H1 (cell line): ENCODE results near the gene SRMS. TPM values are rescaled to one million over a fixed set of nuclear protein-coding genes. Genes with fewer than 3 reads are reported as not detected.

Experiments used
- CTCF ChIA-PET: fragments of 300-600 bp; sonication (Branson Sonifier 250); formaldehyde crosslinking; loops from one replicate; lab custom pipeline; 2021; ENCODE audit not compliant: partially characterized antibody; lab: Charles Lee
- POLR2A ChIA-PET: fragments of 300-600 bp; sonication (Branson Sonifier 250); formaldehyde crosslinking; loops from one replicate; lab custom pipeline; 2021; ENCODE audit warnings: inconsistent platforms; ENCODE audit not compliant: partially characterized antibody; lab: Charles Lee
- DNase-seq, 2 experiments: peaks; one replicate each; pipeline versions ENCODE4 v3.0.0 to v3.0.0-alpha.2; 2010 to 2022; ENCODE audit warnings: low spot score in 2 of 2, low read depth in 1 of 2, mixed read lengths in 1 of 2
- FAIRE-seq: peaks from 2 replicates; lab custom pipeline; 2011; peaks lifted over from hg19 to GRCh38; lab: Jason Lieb, UNC
- H2AFZ ChIP-seq: 2 replicates; pipeline ENCODE4 v1.8.1; 2012; ENCODE audit warnings: low read length, inconsistent platforms
- H2AK5ac ChIP-seq: 2 replicates; pipeline ENCODE4 v1.6.1; 2013; ENCODE audit warnings: low read depth, low read length
- H2BK120ac ChIP-seq: replicated peaks from 2 replicates; pipeline ENCODE3; 2013; ENCODE audit warnings: low read depth, low read length, inconsistent platforms
- H2BK12ac ChIP-seq: 2 replicates; pipeline ENCODE4 v1.6.1; 2013; ENCODE audit warnings: low read depth, low read length
- H2BK15ac ChIP-seq: 2 replicates; pipeline ENCODE4 v1.6.1; 2013; ENCODE audit warnings: low read length
- H2BK20ac ChIP-seq: 2 replicates; pipeline ENCODE4 v1.6.1; 2013; ENCODE audit warnings: low read length
- H2BK5ac ChIP-seq: 2 replicates; pipeline ENCODE4 v1.6.1; 2013; ENCODE audit warnings: low read depth, low read length
- H3K14ac ChIP-seq: 2 replicates; pipeline ENCODE4 v1.6.1; 2013; ENCODE audit warnings: inconsistent platforms; ENCODE audit not compliant: insufficient read length
- H3K18ac ChIP-seq: 2 replicates; pipeline ENCODE4 v1.6.1; 2013; ENCODE audit warnings: low read length; ENCODE audit errors: extremely low read depth
- H3K23ac ChIP-seq: 2 replicates; pipeline ENCODE4 v1.6.1; 2013; ENCODE audit warnings: inconsistent platforms; ENCODE audit not compliant: insufficient read length
- H3K23me2 ChIP-seq: 2 replicates; pipeline ENCODE4 v1.6.1; 2013; ENCODE audit warnings: low read depth, low read length
- H3K27ac ChIP-seq: 2 replicates; pipeline ENCODE4 v1.6.1; 2011; ENCODE audit warnings: low read depth, low read length, inconsistent platforms
- H3K27me3 ChIP-seq, 4 experiments: replicated peaks in 1 of 4; 1 replicate in 1 of 4; 2 replicates in 3 of 4; pipeline versions ENCODE4 v1.6.1 to v1.8.1; 2011 to 2013; ENCODE audit warnings: low read length in 3 of 4, mild to moderate bottlenecking in 3 of 4, inconsistent platforms in 2 of 4, mixed read lengths in 2 of 4, moderate library complexity in 1 of 4; ENCODE audit not compliant: control insufficient read depth in 3 of 4, insufficient read depth in 3 of 4; ENCODE audit errors: extremely low read depth in 1 of 4
- H3K36me3 ChIP-seq, 4 experiments: 2 replicates each; pipeline versions ENCODE4 v1.6.1 to v1.8.1; 2011 to 2013; ENCODE audit warnings: mild to moderate bottlenecking in 4 of 4, low read length in 3 of 4, moderate library complexity in 2 of 4, control low read depth in 1 of 4, inconsistent platforms in 1 of 4; ENCODE audit not compliant: insufficient read depth in 4 of 4, control insufficient read depth in 2 of 4
- H3K4ac ChIP-seq: replicated peaks from 2 replicates; pipeline ENCODE3; 2013; ENCODE audit warnings: low read length, low read depth, mixed read lengths, inconsistent platforms; ENCODE audit not compliant: insufficient read length
- H3K4me1 ChIP-seq, 4 experiments: replicated peaks in 1 of 4; 1 replicate in 1 of 4; 2 replicates in 3 of 4; pipeline versions ENCODE4 v1.6.1 to v1.8.1; 2011 to 2013; ENCODE audit warnings: low read length in 3 of 4, inconsistent platforms in 2 of 4, mixed read lengths in 1 of 4; ENCODE audit not compliant: insufficient read depth in 4 of 4, control insufficient read depth in 3 of 4
- H3K4me2 ChIP-seq, 2 experiments: 2 replicates each; pipeline versions ENCODE4 v1.6.1 to v1.8.1; 2011 to 2013; ENCODE audit warnings: low read depth in 2 of 2, low read length in 2 of 2, control low read depth in 1 of 2, inconsistent platforms in 1 of 2, mild to moderate bottlenecking in 1 of 2; ENCODE audit not compliant: insufficient read depth in 1 of 2
- H3K4me3 ChIP-seq, 4 experiments: fragments of 200-600, 300-600 bp in 1 of 4; sonication (generic), shearing (Covaris generic), sonication (Bioruptor Twin) in 1 of 4; 2 replicates each; pipeline versions ENCODE4 v1.5.1 to v1.8.1; 2011 to 2016; ENCODE audit warnings: low read length in 4 of 4, low read depth in 3 of 4, control low read depth in 2 of 4, inconsistent platforms in 2 of 4, mild to moderate bottlenecking in 2 of 4, mixed read lengths in 1 of 4, moderate library complexity in 1 of 4; ENCODE audit not compliant: insufficient read depth in 2 of 4; ENCODE audit errors: extremely low read depth in 1 of 4
- H3K56ac ChIP-seq: replicated peaks from 2 replicates; pipeline ENCODE3; 2013; ENCODE audit warnings: low read depth, mild to moderate bottlenecking, mixed read lengths, low read length, inconsistent platforms; ENCODE audit not compliant: insufficient read length
- H3K79me1 ChIP-seq: 2 replicates; pipeline ENCODE4 v1.6.1; 2013; ENCODE audit warnings: low read depth, low read length, control low read depth
- H3K79me2 ChIP-seq, 2 experiments: 2 replicates each; pipeline versions ENCODE4 v1.6.1 to v1.8.1; 2012 to 2013; ENCODE audit warnings: low read length in 2 of 2, mild to moderate bottlenecking in 2 of 2, inconsistent platforms in 1 of 2; ENCODE audit not compliant: insufficient read depth in 2 of 2, control insufficient read depth in 1 of 2
- H3K9ac ChIP-seq, 4 experiments: replicated peaks in 1 of 4; 1 replicate in 1 of 4; 2 replicates in 3 of 4; pipeline versions ENCODE4 v1.6.1 to v1.8.1; 2011 to 2013; ENCODE audit warnings: low read depth in 3 of 4, low read length in 3 of 4, control low read depth in 2 of 4, mild to moderate bottlenecking in 2 of 4, moderate library complexity in 2 of 4, inconsistent platforms in 1 of 4; ENCODE audit errors: extremely low read depth in 1 of 4
- H3K9me3 ChIP-seq, 2 experiments: 2 replicates each; pipeline versions ENCODE4 v1.6.1 to v1.8.1; 2012 to 2013; ENCODE audit warnings: mild to moderate bottlenecking in 2 of 2, moderate library complexity in 2 of 2, control low read depth in 1 of 2, inconsistent platforms in 1 of 2, low read depth in 1 of 2, low read length in 1 of 2, mixed read lengths in 1 of 2; ENCODE audit not compliant: insufficient read depth in 2 of 2
- H4K20me1 ChIP-seq, 2 experiments: replicated peaks in 1 of 2; 2 replicates each; pipeline versions ENCODE3 to v1.8.1; 2011 to 2013; ENCODE audit warnings: inconsistent platforms in 2 of 2, low read length in 2 of 2, mild to moderate bottlenecking in 1 of 2; ENCODE audit not compliant: insufficient read depth in 2 of 2, control insufficient read depth in 1 of 2
- H4K5ac ChIP-seq: 2 replicates; pipeline ENCODE4 v1.6.1; 2013; ENCODE audit warnings: low read length, low read depth, mixed read lengths, inconsistent platforms; ENCODE audit not compliant: insufficient read length
- H4K8ac ChIP-seq: 2 replicates; pipeline ENCODE4 v1.8.0; 2013; ENCODE audit warnings: mild to moderate bottlenecking, moderate library complexity, low read length, inconsistent platforms; ENCODE audit not compliant: insufficient read depth; ENCODE audit errors: extremely low read depth
- H4K91ac ChIP-seq: replicated peaks from 2 replicates; pipeline ENCODE3; 2013; ENCODE audit warnings: low read length, mixed read lengths, inconsistent platforms; ENCODE audit not compliant: insufficient read length
- ASH2L ChIP-seq: fragments of 200-600, 300-600 bp; sonication (generic); IDR thresholded peaks from one replicate; pipeline ENCODE4 v1.7.1; 2017; ENCODE audit warnings: low read length
- ATF2 ChIP-seq: IDR thresholded peaks from 2 replicates; pipeline ENCODE4 v1.6.1; 2012; ENCODE audit warnings: low read length, inconsistent platforms
- CHD1 ChIP-seq: IDR thresholded peaks from 2 replicates; pipeline ENCODE4 v1.6.1; 2012; ENCODE audit warnings: low read depth, low read length, improper control_type of control experiment
- FOSL1 ChIP-seq: IDR thresholded peaks from 2 replicates; pipeline ENCODE4 v1.6.1; 2011; ENCODE audit warnings: mild to moderate bottlenecking, low read depth, low read length, moderate library complexity; ENCODE audit not compliant: insufficient read depth
- JUN ChIP-seq: IDR thresholded peaks from 2 replicates; pipeline ENCODE4 v1.6.1; 2011; ENCODE audit warnings: low read depth, mild to moderate bottlenecking, improper control_type of control experiment, low read length
- NANOG ChIP-seq: IDR thresholded peaks from 2 replicates; pipeline ENCODE4 v1.6.1; 2011; ENCODE audit warnings: low read length, low read depth, mild to moderate bottlenecking, inconsistent platforms; ENCODE audit not compliant: insufficient read depth, poor library complexity, severe bottlenecking
- PHF8 ChIP-seq: fragments of 200-600 bp; sonication (generic); conservative IDR thresholded peaks from 2 replicates; pipeline ENCODE4 v1.7.1; 2012; ENCODE audit warnings: low read depth, mild to moderate bottlenecking, inconsistent platforms, low read length, moderate library complexity
- POLR2A ChIP-seq, 2 experiments: IDR thresholded peaks; 1 replicate in 1 of 2; 2 replicates in 1 of 2; pipeline ENCODE4 v1.6.1; 2011; ENCODE audit warnings: low read depth in 2 of 2, low read length in 2 of 2, mild to moderate bottlenecking in 2 of 2; ENCODE audit errors: control extremely low read depth in 1 of 2
- WGBS, 2 experiments: shearing (Covaris generic) in 1 of 2; methylation state at CpG; one replicate each; pipeline versions ENCODE4 v1.1.6 to v1.1.7; 2013 to 2015; ENCODE audit warnings: low lambda C conversion rate in 2 of 2, mixed read lengths in 2 of 2, inconsistent platforms in 1 of 2, low coverage in 1 of 2, missing lambda C conversion rate in 1 of 2; ENCODE audit not compliant: insufficient replicate concordance in 2 of 2, insufficient coverage in 1 of 2, insufficient read length in 1 of 2; ENCODE audit errors: extremely low coverage in 1 of 2, missing lambda C conversion rate in 1 of 2; 5-methylcytosine and 5-hydroxymethylcytosine counted together
- polyA plus RNA-seq, 7 experiments: library from polyadenylated mRNA; depleted of rRNA in 3 of 7; stranded (reverse) in 5 of 7; unstranded in 2 of 7; fragments of >200 nt in 5 of 7; fragments of 200-250 nt in 2 of 7; gene quantifications; 1 replicate in 5 of 7; 2 replicates in 1 of 7; 4 replicates in 1 of 7; pipeline versions ENCODE4 v1.2.1 to v1.2.3, GENCODE V29; 2011 to 2013; ENCODE audit warnings: missing spikeins in 2 of 7, mixed read lengths in 2 of 7
- total RNA-seq: library from RNA; stranded (reverse); fragmentation: NEBNext Ultra II Directional; extraction: Animal tissue kit (Norgen Biotek cat#: 25700); gene quantifications from 2 replicates; pipeline ENCODE4 v1.2.1, GENCODE V29; 2021

Gene SRMS
- total and polyA plus RNA-seq, 2 of the 8 experiments (the other 6 are each of a cell fraction or from before 2014, with no cell fraction given): 0.39 to 0.76 TPM

- 94% methylated on average over 28 of the region's 29 CpGs; no CpG with 5 or more reads in 1 of the 2 experiments for WGBS, 2 experiments
- H3K56ac ChIP-seq: no peak overlapping the region
- no peak overlapping the region for H4K91ac ChIP-seq
- H3K9me3 ChIP-seq: no peaks in the 10 kb centered on the region
- H2BK20ac ChIP-seq: no peak overlapping the region
- no peak overlapping the region for H3K4me2 ChIP-seq
- POLR2A ChIA-PET: interaction anchor here (1.1 to 3.7 kb wide), 3 partner anchors 17 to 198 kb away, joined by 3 to 26 read pairs (median 3); partner anchors contain the start of gene PPDPF
- no peaks in the 10 kb centered on the region for H3K79me2 ChIP-seq
- peaks cover 0 to 14% (median 3%) of the 10 kb centered on the region in 4 experiments; a peak in 5 of 7 replicates for H3K4me1 ChIP-seq
- DNase-seq (no peak), FAIRE-seq (no peak)
- no peak overlapping the region for H2AFZ ChIP-seq
- H2BK5ac ChIP-seq: no peak overlapping the region; the same call in 1 of the 2 replicates
- H3K4me3 ChIP-seq: no peak overlapping the region
- no peak overlapping the region for H3K18ac ChIP-seq
- H2AK5ac ChIP-seq: no peak overlapping the region
- no peaks in the 10 kb centered on the region for H3K23me2 ChIP-seq
- H3K14ac ChIP-seq: no peak overlapping the region
- H3K9ac ChIP-seq: no peak overlapping the region
- H3K27ac ChIP-seq: no peak overlapping the region
- CTCF ChIA-PET: interaction anchor here (0.6 to 4.2 kb wide), 23 partner anchors 7 to 581 kb away, joined by 3 to 22 read pairs (median 5); partner anchors contain the start of genes FNDC11 and PPDPF
- no peaks in the 10 kb centered on the region for H3K36me3 ChIP-seq
- no peaks in the 10 kb centered on the region for H3K79me1 ChIP-seq
- H2BK15ac ChIP-seq: no peak overlapping the region
- H4K20me1 ChIP-seq: no peaks in the 10 kb centered on the region
- H3K27me3 ChIP-seq: no peaks in the 10 kb centered on the region
- no peak overlapping the region for H4K5ac ChIP-seq
- H3K4ac ChIP-seq: peak overlapping the region; percentile 53
- H2BK12ac ChIP-seq: peak overlapping the region; percentile 7; the same call in 1 of the 2 replicates
- no peak overlapping the region for H2BK120ac ChIP-seq
- H4K8ac ChIP-seq: no peak overlapping the region
- H3K23ac ChIP-seq: no peak overlapping the region
- TF ChIP-seq ATF2 (no peak), POLR2A (IDR thresholded peaks at IDR 0.05; ENCODE audit: control extremely low read depth in 1 of 2, low read depth in 2 of 2, low read length in 2 of 2) (no peak), PHF8 (no peak), FOSL1 (no peak), ASH2L (no peak), CHD1 (no peak), NANOG (no peak), JUN (no peak)
Observed at GRCh38 chr20:63539441-63540370, 7.8 kb downstream of the SRMS start.
